ENCODE results near the gene TRIP10.
"Not testable (repeated sequence)": the region's sequence is repeated elsewhere in the genome, so short reads cannot be mapped to it uniquely, and the experiment has no call there.

Gene TRIP10

GRCh38 chr19:6769006-6769619 lies 29.6 kb downstream of the TRIP10 start:
- no peak for DNase-seq

GRCh38 chr19:6771648-6772027 lies 32.2 kb downstream of the TRIP10 start:
- not testable (repeated sequence) for DNase-seq

GRCh38 chr19:6772028-6772865 lies 32.8 kb downstream of the TRIP10 start, which contains the start of gene VAV1:
VAV1 (plus strand) TSS chr19:6772708; CDS start chr19:6772808, 100 bp downstream.
- DNase-seq = peak; percentile 81 to 86

- DNase-seq = no peak
Observed at GRCh38 chr19:6772866-6773322, 33.4 kb downstream of the TRIP10 start.

GRCh38 chr19:6773323-6773931 lies 33.9 kb downstream of the TRIP10 start:
- DNase-seq = peak; percentile 67 to 78

- no peak for DNase-seq
Observed at GRCh38 chr19:6774821-6775707, 35.6 kb downstream of the TRIP10 start.

- not testable (repeated sequence) for DNase-seq
Observed at GRCh38 chr19:6776045-6776444, 36.6 kb downstream of the TRIP10 start.

GRCh38 chr19:6776999-6777398 lies 37.5 kb downstream of the TRIP10 start:
- no peak for DNase-seq

- no peak for DNase-seq
Observed at GRCh38 chr19:6777434-6777833, 38.0 kb downstream of the TRIP10 start.

- DNase-seq = no peak
Observed at GRCh38 chr19:6778386-6778785, 38.9 kb downstream of the TRIP10 start.

GRCh38 chr19:6779206-6779605 lies 39.7 kb downstream of the TRIP10 start:
- peak in 1 of 2 experiments; percentile 19 for DNase-seq

GRCh38 chr19:6787393-6787792 lies 47.9 kb downstream of the TRIP10 start:
- DNase-seq = no peak

GRCh38 chr19:6788896-6789295 lies 49.4 kb downstream of the TRIP10 start:
- DNase-seq = no peak

- no peak for DNase-seq
Observed at GRCh38 chr19:6790194-6791128, 51.0 kb downstream of the TRIP10 start.

GRCh38 chr19:6791237-6791636 lies 51.8 kb downstream of the TRIP10 start:
- DNase-seq = no peak

- no peak for DNase-seq
Observed at GRCh38 chr19:6793411-6793810, 53.9 kb downstream of the TRIP10 start.

GRCh38 chr19:6793973-6794372 lies 54.5 kb downstream of the TRIP10 start:
- DNase-seq = no peak

GRCh38 chr19:6794686-6795431 lies 55.4 kb downstream of the TRIP10 start:
- DNase-seq = no peak

- DNase-seq = no peak
Observed at GRCh38 chr19:6796278-6796677, 56.8 kb downstream of the TRIP10 start.

- no peak for DNase-seq
Observed at GRCh38 chr19:6797646-6798045, 58.2 kb downstream of the TRIP10 start.

All from activated CD4-positive, alpha-beta T cell treated with anti-CD3 and anti-CD28 coated beads, Interleukin-2, amount 50 U/mL, for 48 hours (primary cell).